Activated T-helper 17 cell treated with anti-CD3 and anti-CD28 coated beads, Interleukin-2, amount 50 U/mL, for 72 hours (primary cell): ENCODE results near the gene TCF7L2. TPM values are rescaled to one million over a fixed set of nuclear protein-coding genes. Genes with fewer than 3 reads are reported as not detected.

ENCODE experiments used
- ATAC-seq: fragments of 150-1000 bp; cut with Tn5 transposase; replicated peaks from 2 replicates; pipeline ENCODE4 v1.10.0; 2021; ENCODE audit warnings: mild to moderate bottlenecking, moderate library complexity
- H3K27ac Mint-ChIP-seq: one replicate; pipeline ENCODE4 v1.8.0; 2022; ENCODE audit warnings: mixed read lengths
- H3K27me3 Mint-ChIP-seq: one replicate; pipeline ENCODE4 v1.8.0; 2022; ENCODE audit warnings: mixed read lengths
- H3K36me3 Mint-ChIP-seq: one replicate; pipeline ENCODE4 v1.8.0; 2022; ENCODE audit warnings: low read depth, mild to moderate bottlenecking, mixed read lengths
- H3K4me1 Mint-ChIP-seq: one replicate; pipeline ENCODE4 v1.8.0; 2022; ENCODE audit warnings: mixed read lengths
- H3K4me3 Mint-ChIP-seq: one replicate; pipeline ENCODE4 v1.8.0; 2022; ENCODE audit warnings: mild to moderate bottlenecking, mixed read lengths
- H3K9me3 Mint-ChIP-seq: one replicate; pipeline ENCODE4 v1.8.0; 2022; ENCODE audit warnings: mixed read lengths
- total RNA-seq, 2 donors: library from RNA; stranded (reverse); gene quantifications; one replicate each; pipeline ENCODE4 v1.2.3, GENCODE V29; 2022

The TCF7L2 gene
- total RNA-seq, 2 donors from 2014 or later: 1.1 to 4.7 TPM

- H3K9me3 Mint-ChIP-seq: no peaks in the 10 kb centered on the region
- H3K27ac Mint-ChIP-seq: no peak overlapping the region
- no peaks in the 10 kb centered on the region for H3K36me3 Mint-ChIP-seq
- H3K4me3 Mint-ChIP-seq: no peak overlapping the region
- peaks cover 13% of the 10 kb centered on the region for H3K27me3 Mint-ChIP-seq
- ATAC-seq: no peak
- H3K4me1 Mint-ChIP-seq: peaks cover 16% of the 10 kb centered on the region
These were observed 219.1 kb downstream of the TCF7L2 start for GRCh38 chr10:113169111-113169510.

GRCh38 chr10:113169853-113170460 lies 219.9 kb downstream of the TCF7L2 start:
- Mint-ChIP-seq H3K9me3 (no peaks in the 10 kb centered on the region), H3K36me3 (no peaks in the 10 kb centered on the region), H3K4me1 (peaks cover 16% of the 10 kb centered on the region), H3K27me3 (peaks cover 6% of the 10 kb centered on the region), H3K27ac (no peak overlapping the region), H3K4me3 (no peak overlapping the region)
- peak; percentile 68 for ATAC-seq

- H3K4me3 Mint-ChIP-seq: no peak overlapping the region
- H3K9me3 Mint-ChIP-seq: no peaks in the 10 kb centered on the region
- peaks cover 16% of the 10 kb centered on the region for H3K4me1 Mint-ChIP-seq
- no peak for ATAC-seq
- no peak overlapping the region for H3K27ac Mint-ChIP-seq
- peaks cover 6% of the 10 kb centered on the region for H3K27me3 Mint-ChIP-seq
- H3K36me3 Mint-ChIP-seq: no peaks in the 10 kb centered on the region
These were observed 221.6 kb downstream of the TCF7L2 start for GRCh38 chr10:113171662-113172061.

- Mint-ChIP-seq H3K36me3 (no peaks in the 10 kb centered on the region), H3K9me3 (no peaks in the 10 kb centered on the region), H3K27ac (no peak overlapping the region), H3K27me3 (no peaks in the 10 kb centered on the region), H3K4me1 (peaks cover 5% of the 10 kb centered on the region), H3K4me3 (no peak overlapping the region)
- ATAC-seq: no peak
These were observed 225.1 kb downstream of the TCF7L2 start for GRCh38 chr10:113175176-113175575.

GRCh38 chr10:113175756-113176651 lies 226.0 kb downstream of the TCF7L2 start:
- no peak for ATAC-seq
- H3K4me1 Mint-ChIP-seq: no peaks in the 10 kb centered on the region
- H3K4me3 Mint-ChIP-seq: no peak overlapping the region
- H3K9me3 Mint-ChIP-seq: no peaks in the 10 kb centered on the region
- H3K36me3 Mint-ChIP-seq: no peaks in the 10 kb centered on the region
- H3K27me3 Mint-ChIP-seq: no peaks in the 10 kb centered on the region
- H3K27ac Mint-ChIP-seq: no peak overlapping the region

GRCh38 chr10:113176652-113177155 lies 226.7 kb downstream of the TCF7L2 start:
- Mint-ChIP-seq H3K4me1 (no peaks in the 10 kb centered on the region), H3K36me3 (no peaks in the 10 kb centered on the region), H3K27ac (no peak overlapping the region), H3K27me3 (no peaks in the 10 kb centered on the region), H3K9me3 (no peaks in the 10 kb centered on the region), H3K4me3 (no peak overlapping the region)
- no peak for ATAC-seq

GRCh38 chr10:113177156-113177935 lies 227.3 kb downstream of the TCF7L2 start:
- no peak overlapping the region for H3K27ac Mint-ChIP-seq

GRCh38 chr10:113177936-113178335 lies 227.9 kb downstream of the TCF7L2 start:
- no peaks in the 10 kb centered on the region for H3K9me3 Mint-ChIP-seq
- no peaks in the 10 kb centered on the region for H3K4me1 Mint-ChIP-seq
- H3K36me3 Mint-ChIP-seq: no peaks in the 10 kb centered on the region
- H3K27me3 Mint-ChIP-seq: no peaks in the 10 kb centered on the region
- no peak overlapping the region for H3K27ac Mint-ChIP-seq
- H3K4me3 Mint-ChIP-seq: no peak overlapping the region
- ATAC-seq: no peak

More at GRCh38 chr10:113177156-113177935, 227.3 kb downstream of the TCF7L2 start:
- H3K36me3 Mint-ChIP-seq: no peaks in the 10 kb centered on the region
- no peak overlapping the region for H3K4me3 Mint-ChIP-seq
- H3K4me1 Mint-ChIP-seq: no peaks in the 10 kb centered on the region
- H3K27me3 Mint-ChIP-seq: no peaks in the 10 kb centered on the region
- no peak for ATAC-seq
- H3K9me3 Mint-ChIP-seq: no peaks in the 10 kb centered on the region

- H3K36me3 Mint-ChIP-seq: no peaks in the 10 kb centered on the region
- H3K4me1 Mint-ChIP-seq: no peaks in the 10 kb centered on the region
- H3K9me3 Mint-ChIP-seq: no peaks in the 10 kb centered on the region
- no peak overlapping the region for H3K4me3 Mint-ChIP-seq
- H3K27ac Mint-ChIP-seq: no peak overlapping the region
- H3K27me3 Mint-ChIP-seq: no peaks in the 10 kb centered on the region
- no peak for ATAC-seq
These were observed 228.7 kb downstream of the TCF7L2 start for GRCh38 chr10:113178771-113179170.

GRCh38 chr10:113179265-113179664 lies 229.2 kb downstream of the TCF7L2 start:
- H3K9me3 Mint-ChIP-seq: no peaks in the 10 kb centered on the region
- H3K4me1 Mint-ChIP-seq: no peaks in the 10 kb centered on the region
- no peaks in the 10 kb centered on the region for H3K27me3 Mint-ChIP-seq
- H3K4me3 Mint-ChIP-seq: no peak overlapping the region
- H3K27ac Mint-ChIP-seq: no peak overlapping the region
- H3K36me3 Mint-ChIP-seq: no peaks in the 10 kb centered on the region
- no peak for ATAC-seq

- Mint-ChIP-seq H3K4me3 (no peak overlapping the region), H3K9me3 (no peaks in the 10 kb centered on the region), H3K36me3 (no peaks in the 10 kb centered on the region), H3K27me3 (no peaks in the 10 kb centered on the region), H3K27ac (no peak overlapping the region), H3K4me1 (no peaks in the 10 kb centered on the region)
- ATAC-seq: no peak
These were observed 229.9 kb downstream of the TCF7L2 start for GRCh38 chr10:113179966-113180365.

- H3K27me3 Mint-ChIP-seq: no peaks in the 10 kb centered on the region
These were observed 230.5 kb downstream of the TCF7L2 start for GRCh38 chr10:113180401-113181154.

GRCh38 chr10:113182154-113182553 lies 232.1 kb downstream of the TCF7L2 start:
- Mint-ChIP-seq H3K9me3 (no peaks in the 10 kb centered on the region), H3K27ac (no peak overlapping the region), H3K4me3 (no peak overlapping the region), H3K27me3 (no peaks in the 10 kb centered on the region), H3K36me3 (no peaks in the 10 kb centered on the region), H3K4me1 (no peaks in the 10 kb centered on the region)
- no peak for ATAC-seq

More at GRCh38 chr10:113180401-113181154, 230.5 kb downstream of the TCF7L2 start:
- no peak for ATAC-seq
- Mint-ChIP-seq H3K4me3 (no peak overlapping the region), H3K9me3 (no peaks in the 10 kb centered on the region), H3K4me1 (no peaks in the 10 kb centered on the region), H3K27ac (no peak overlapping the region), H3K36me3 (no peaks in the 10 kb centered on the region)

GRCh38 chr10:113183573-113183972 lies 233.5 kb downstream of the TCF7L2 start:
- H3K4me3 Mint-ChIP-seq: no peak overlapping the region
- no peaks in the 10 kb centered on the region for H3K36me3 Mint-ChIP-seq
- H3K4me1 Mint-ChIP-seq: no peaks in the 10 kb centered on the region
- no peaks in the 10 kb centered on the region for H3K27me3 Mint-ChIP-seq
- no peak for ATAC-seq
- H3K27ac Mint-ChIP-seq: no peak overlapping the region
- H3K9me3 Mint-ChIP-seq: no peaks in the 10 kb centered on the region
